ENCODE measurements around the gene PPFIA3. TPM values are rescaled to one million over a fixed set of nuclear protein-coding genes. Genes with fewer than 3 reads are reported as not detected.

PPFIA3 gene
- total RNA-seq, 1 experiment from 2014 or later = 27.3 TPM

- TF ChIP-seq USF2 (CRISPR knock-in tag; IDR thresholded peaks at IDR 0.05) (no peak), AFF4 (CRISPR knock-in tag; IDR thresholded peaks at IDR 0.05; ENCODE audit: borderline replicate concordance) (no peak), HMGXB4 (CRISPR knock-in tag; IDR thresholded peaks at IDR 0.05) (peak; percentile 89; the same call in 1 of the 2 replicates), ATF1 (CRISPR knock-in tag; IDR thresholded peaks at IDR 0.05) (no peak), TCF7 (CRISPR knock-in tag; IDR thresholded peaks at IDR 0.05; ENCODE audit: low read depth) (peak; percentile 84; the same call in 1 of the 2 replicates)
Measured at GRCh38 chr19:49085020-49085867, 34.1 kb upstream of the PPFIA3 start, which contains the start of gene SNRNP70 (continued).

- peak overlapping the region; percentile 97 for H3K27ac Mint-ChIP-seq
- CTCF ChIA-PET = interaction anchor here (0.5 to 2.4 kb wide), 2 partner anchors 12 to 111 kb away, joined by 3 to 11 read pairs; no protein-coding TSS in a partner anchor
- peak overlapping the region; percentile 96 for H3K4me3 Mint-ChIP-seq
- ATAC-seq (no peak), DNase-seq (ENCODE audit: low spot score) (no peak)
- POLR2A ChIA-PET = no interaction called here
- H3K4me1 Mint-ChIP-seq = peaks cover 17% of the 10 kb centered on the region
- H3K9me3 Mint-ChIP-seq = peaks cover 3% of the 10 kb centered on the region; the same call in 1 of the 2 replicates
- H3K36me3 Mint-ChIP-seq = peaks cover 33% of the 10 kb centered on the region
- peaks cover 11% of the 10 kb centered on the region for H3K27me3 Mint-ChIP-seq (ENCODE audit: low read depth)
- TF ChIP-seq ATF2 (CRISPR knock-in tag; IDR thresholded peaks at IDR 0.05; ENCODE audit: borderline replicate concordance, low read depth) (no peak), ATF6 (CRISPR knock-in tag; IDR thresholded peaks at IDR 0.05) (no peak), ZNF138 (CRISPR knock-in tag; conservative IDR thresholded peaks at IDR 0.05) (no peak), MYBL2 (CRISPR knock-in tag; IDR thresholded peaks at IDR 0.05) (no peak), SP1 (CRISPR knock-in tag; conservative IDR thresholded peaks at IDR 0.05) (no peak), FOXJ3 (CRISPR knock-in tag; IDR thresholded peaks at IDR 0.05; ENCODE audit: borderline replicate concordance) (no peak), USF2 (CRISPR knock-in tag; IDR thresholded peaks at IDR 0.05) (no peak), JAZF1 (CRISPR knock-in tag; IDR thresholded peaks at IDR 0.05) (no peak), ZNF512 (CRISPR knock-in tag; IDR thresholded peaks at IDR 0.05; ENCODE audit: borderline replicate concordance) (no peak), ZMAT4 (CRISPR knock-in tag; IDR thresholded peaks at IDR 0.05) (no peak), HMGXB4 (CRISPR knock-in tag; IDR thresholded peaks at IDR 0.05) (no peak), USF1 (CRISPR knock-in tag; IDR thresholded peaks at IDR 0.05) (no peak), ZNF671 (CRISPR knock-in tag; IDR thresholded peaks at IDR 0.05) (no peak), TEAD1 (CRISPR knock-in tag; IDR thresholded peaks at IDR 0.05) (no peak)
Measured at GRCh38 chr19:49085868-49086232, 33.5 kb upstream of the PPFIA3 start.
